Measurements from ENCODE around the gene TRAT1. TPM values are rescaled to one million over a fixed set of nuclear protein-coding genes. Genes with fewer than 3 reads are reported as not detected.

Gene TRAT1
- total and polyA plus RNA-seq, 9 of the 15 experiments (the other 6 are each of a cell fraction or from before 2014, with no cell fraction given): not detected

DNA sequence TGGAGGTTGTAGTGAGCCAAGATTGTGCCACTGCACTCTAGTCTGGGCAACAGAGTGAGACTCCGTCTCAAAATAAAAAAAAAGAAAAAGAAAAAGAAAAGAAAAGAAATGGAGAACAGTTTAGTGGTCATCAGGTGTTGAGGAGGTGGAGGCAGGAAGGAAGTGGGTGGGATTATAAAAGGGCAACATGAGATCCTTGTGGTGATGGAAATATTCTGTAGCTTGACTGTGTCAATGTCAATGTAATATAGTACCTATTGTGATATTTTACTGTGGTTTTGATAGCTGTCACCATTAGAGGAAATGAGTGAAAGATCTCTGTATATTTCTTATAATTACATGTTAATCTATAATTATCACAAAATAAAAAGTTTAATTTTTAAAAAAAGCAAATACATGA, 60.8 kb downstream of the TRAT1 start:
- Histone ChIP-seq H4K20me1 (replicated peaks; ENCODE audit: control insufficient read depth, insufficient read depth, low read length) (no peaks in the 10 kb centered on the region), H2AFZ (ENCODE audit: low read depth, low read length) (no peak overlapping the region), H3K79me2 (ENCODE audit: control insufficient read depth, insufficient read depth, low read length) (no peaks in the 10 kb centered on the region), H3K27me3 (ENCODE audit: control insufficient read depth in 2 of 2, insufficient read depth in 2 of 2, low read length in 2 of 2) (no peaks in the 10 kb centered on the region), H3K9me1 (ENCODE audit: control insufficient read depth, insufficient read depth, low read length) (no peaks in the 10 kb centered on the region), H3K9ac (ENCODE audit: insufficient read depth in 1 of 2, low read depth in 2 of 2, low read length in 2 of 2) (no peak overlapping the region), H3K4me3 (no peak overlapping the region), H3K27ac (ENCODE audit: extremely low read depth, low read depth, low read length) (no peak overlapping the region), H3K4me2 (ENCODE audit: insufficient read depth, low read length) (no peak overlapping the region), H3K36me3 (ENCODE audit: control insufficient read depth, insufficient read depth, low read length) (no peaks in the 10 kb centered on the region), H3K4me1 (replicated peaks in 1 of 2; ENCODE audit: control insufficient read depth in 2 of 2, insufficient read depth in 2 of 2, low read length in 2 of 2) (no peaks in the 10 kb centered on the region), H3K9me3 (replicated peaks; ENCODE audit: control insufficient read depth, insufficient read depth, low read depth, low read length) (no peaks in the 10 kb centered on the region)
- 0% methylated on average over 1 of the region's 1 CpG for WGBS (ENCODE audit: insufficient coverage, low coverage, missing lambda C conversion rate)
- intact Hi-C loops (cut with micrococcal nuclease): no loop called here
- TF ChIP-seq, protein P1, sequence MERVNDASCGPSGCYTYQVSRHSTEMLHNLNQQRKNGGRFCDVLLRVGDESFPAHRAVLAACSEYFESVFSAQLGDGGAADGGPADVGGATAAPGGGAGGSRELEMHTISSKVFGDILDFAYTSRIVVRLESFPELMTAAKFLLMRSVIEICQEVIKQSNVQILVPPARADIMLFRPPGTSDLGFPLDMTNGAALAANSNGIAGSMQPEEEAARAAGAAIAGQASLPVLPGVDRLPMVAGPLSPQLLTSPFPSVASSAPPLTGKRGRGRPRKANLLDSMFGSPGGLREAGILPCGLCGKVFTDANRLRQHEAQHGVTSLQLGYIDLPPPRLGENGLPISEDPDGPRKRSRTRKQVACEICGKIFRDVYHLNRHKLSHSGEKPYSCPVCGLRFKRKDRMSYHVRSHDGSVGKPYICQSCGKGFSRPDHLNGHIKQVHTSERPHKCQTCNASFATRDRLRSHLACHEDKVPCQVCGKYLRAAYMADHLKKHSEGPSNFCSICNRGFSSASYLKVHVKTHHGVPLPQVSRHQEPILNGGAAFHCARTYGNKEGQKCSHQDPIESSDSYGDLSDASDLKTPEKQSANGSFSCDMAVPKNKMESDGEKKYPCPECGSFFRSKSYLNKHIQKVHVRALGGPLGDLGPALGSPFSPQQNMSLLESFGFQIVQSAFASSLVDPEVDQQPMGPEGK (CRISPR knock-in tag; IDR thresholded peaks at IDR 0.05; ENCODE audit: borderline replicate concordance): no peak
- TF ChIP-seq, protein P2, sequence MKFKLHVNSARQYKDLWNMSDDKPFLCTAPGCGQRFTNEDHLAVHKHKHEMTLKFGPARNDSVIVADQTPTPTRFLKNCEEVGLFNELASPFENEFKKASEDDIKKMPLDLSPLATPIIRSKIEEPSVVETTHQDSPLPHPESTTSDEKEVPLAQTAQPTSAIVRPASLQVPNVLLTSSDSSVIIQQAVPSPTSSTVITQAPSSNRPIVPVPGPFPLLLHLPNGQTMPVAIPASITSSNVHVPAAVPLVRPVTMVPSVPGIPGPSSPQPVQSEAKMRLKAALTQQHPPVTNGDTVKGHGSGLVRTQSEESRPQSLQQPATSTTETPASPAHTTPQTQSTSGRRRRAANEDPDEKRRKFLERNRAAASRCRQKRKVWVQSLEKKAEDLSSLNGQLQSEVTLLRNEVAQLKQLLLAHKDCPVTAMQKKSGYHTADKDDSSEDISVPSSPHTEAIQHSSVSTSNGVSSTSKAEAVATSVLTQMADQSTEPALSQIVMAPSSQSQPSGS (CRISPR knock-in tag; IDR thresholded peaks at IDR 0.05): no peak
- TF ChIP-seq, protein P3, sequence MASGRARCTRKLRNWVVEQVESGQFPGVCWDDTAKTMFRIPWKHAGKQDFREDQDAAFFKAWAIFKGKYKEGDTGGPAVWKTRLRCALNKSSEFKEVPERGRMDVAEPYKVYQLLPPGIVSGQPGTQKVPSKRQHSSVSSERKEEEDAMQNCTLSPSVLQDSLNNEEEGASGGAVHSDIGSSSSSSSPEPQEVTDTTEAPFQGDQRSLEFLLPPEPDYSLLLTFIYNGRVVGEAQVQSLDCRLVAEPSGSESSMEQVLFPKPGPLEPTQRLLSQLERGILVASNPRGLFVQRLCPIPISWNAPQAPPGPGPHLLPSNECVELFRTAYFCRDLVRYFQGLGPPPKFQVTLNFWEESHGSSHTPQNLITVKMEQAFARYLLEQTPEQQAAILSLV (tag; IDR thresholded peaks at IDR 0.05): no peak
- no TSS peak for BruUV-seq (replicated peaks)
- ATAC-seq: no peak
- DNase-seq (ENCODE audit: extremely low read depth in 1 of 4, low spot score in 3 of 4): no peak
- no peak for FAIRE-seq
- CTCF ChIA-PET (ENCODE audit: low intra/inter-chr PET ratio): no interaction called here
- in situ Hi-C loops (cut with MboI): no loop called here
- POLR2A ChIA-PET: interaction anchor here (0.5 kb wide), 1 partner anchor 138 kb away, joined by 3 read pairs; no protein-coding TSS in a partner anchor
